ENCODE measurements around the gene RGS3.
"Not testable (repeated sequence)": the region's sequence is repeated elsewhere in the genome, so short reads cannot be mapped to it uniquely, and the experiment has no call there.

The RGS3 gene

GRCh38 chr9:113463418-113464285 is at the start of gene RGS3:
TSS of gene RGS3 (plus strand) at chr9:113463727. CDS start at chr9:113463803, 76 bp downstream.
- peak; percentile 83 for DNase-seq

- DNase-seq = no peak
These were observed 47.3 kb upstream of the RGS3 start for GRCh38 chr9:113416149-113416721.

- DNase-seq = no peak
These were observed 46.2 kb upstream of the RGS3 start for GRCh38 chr9:113417370-113417769.

GRCh38 chr9:113421726-113422125 is 41.8 kb upstream of the RGS3 start:
- DNase-seq = no peak

GRCh38 chr9:113425072-113425471 is 38.5 kb upstream of the RGS3 start:
- no peak for DNase-seq

GRCh38 chr9:113426701-113427100 is 36.8 kb upstream of the RGS3 start:
- no peak for DNase-seq

GRCh38 chr9:113427629-113428028 is 35.9 kb upstream of the RGS3 start:
- DNase-seq = no peak

GRCh38 chr9:113428062-113428615 is 35.4 kb upstream of the RGS3 start:
- DNase-seq = no peak

GRCh38 chr9:113431191-113431590 is 32.3 kb upstream of the RGS3 start:
- DNase-seq = no peak

- DNase-seq = no peak
These were observed 26.6 kb upstream of the RGS3 start for GRCh38 chr9:113436728-113437515.

- not testable (repeated sequence) for DNase-seq
These were observed 25.8 kb upstream of the RGS3 start for GRCh38 chr9:113437716-113438115.

GRCh38 chr9:113444736-113445135 is 18.8 kb upstream of the RGS3 start:
- no peak for DNase-seq

GRCh38 chr9:113446323-113446740 is 17.2 kb upstream of the RGS3 start:
- peak; percentile 63 for DNase-seq

GRCh38 chr9:113449376-113449775 is 14.2 kb upstream of the RGS3 start:
- no peak for DNase-seq

- DNase-seq = no peak
These were observed 11.4 kb upstream of the RGS3 start for GRCh38 chr9:113452113-113452605.

GRCh38 chr9:113454914-113455761 is 8.4 kb upstream of the RGS3 start:
- peak; percentile 34 for DNase-seq

- no peak for DNase-seq
These were observed 7.3 kb upstream of the RGS3 start for GRCh38 chr9:113456235-113456634.

GRCh38 chr9:113461285-113461684 is 2.2 kb upstream of the RGS3 start:
- DNase-seq = no peak

- DNase-seq = no peak
These were observed 1.6 kb upstream of the RGS3 start for GRCh38 chr9:113461943-113462342.

- peak; percentile 38 for DNase-seq
These were observed 693 bp upstream of the RGS3 start for GRCh38 chr9:113462781-113463286.

GRCh38 chr9:113464286-113464660 is 746 bp downstream of the RGS3 start:
- no peak for DNase-seq

- peak; percentile 83 for DNase-seq
These were observed 2.1 kb downstream of the RGS3 start for GRCh38 chr9:113465599-113466140.

Data from DMS79 treated with DMSO at 0.1 percent for 48 hours (cell line).